ENCODE data around the gene APLP2.

APLP2 gene

GRCh38 chr11:130129922-130130321 lies 60.2 kb downstream of the APLP2 start:
- no peaks in the 10 kb centered on the region for H3K4me1 ChIP-seq (ENCODE audit: insufficient read depth, low read length)
- WGBS, result 95% methylated on average over 10 of the region's 11 CpGs
- H3K9ac ChIP-seq (ENCODE audit: low read depth, low read length), result no peak overlapping the region
- H3K36me3 ChIP-seq (ENCODE audit: insufficient read depth, low read length), result peaks cover 99% of the 10 kb centered on the region
- peaks cover 6% of the 10 kb centered on the region; the same call in 1 of the 2 replicates for H3K9me3 ChIP-seq (ENCODE audit: insufficient read depth, low read depth, low read length)
- H3K27ac ChIP-seq (ENCODE audit: low read depth, low read length), result no peak overlapping the region
- no peaks in the 10 kb centered on the region for H3K27me3 ChIP-seq (ENCODE audit: insufficient read depth, low read length)
- no peak overlapping the region for H3K4me3 ChIP-seq (ENCODE audit: low read length)

- H3K36me3 ChIP-seq (ENCODE audit: insufficient read depth, low read length), result peaks cover 99% of the 10 kb centered on the region
Observed at GRCh38 chr11:130131961-130132850, 62.5 kb downstream of the APLP2 start.

GRCh38 chr11:130133716-130134115 lies 64.0 kb downstream of the APLP2 start:
- Histone ChIP-seq H3K27ac (ENCODE audit: low read depth, low read length) (no peak overlapping the region), H3K4me1 (ENCODE audit: insufficient read depth, low read length) (no peaks in the 10 kb centered on the region)

More at GRCh38 chr11:130131961-130132850, 62.5 kb downstream of the APLP2 start:
- Histone ChIP-seq H3K27me3 (ENCODE audit: insufficient read depth, low read length) (no peaks in the 10 kb centered on the region), H3K4me1 (ENCODE audit: insufficient read depth, low read length) (no peaks in the 10 kb centered on the region), H3K9me3 (ENCODE audit: insufficient read depth, low read depth, low read length) (peaks cover 6% of the 10 kb centered on the region; the same call in 1 of the 2 replicates), H3K4me3 (ENCODE audit: low read length) (no peak overlapping the region), H3K9ac (ENCODE audit: low read depth, low read length) (no peak overlapping the region), H3K27ac (ENCODE audit: low read depth, low read length) (no peak overlapping the region)
- 85% methylated on average over 8 of the region's 9 CpGs for WGBS

GRCh38 chr11:130136107-130136506 lies 66.4 kb downstream of the APLP2 start:
- Histone ChIP-seq H3K27ac (ENCODE audit: low read depth, low read length) (no peak overlapping the region), H3K4me1 (ENCODE audit: insufficient read depth, low read length) (no peaks in the 10 kb centered on the region), H3K9me3 (ENCODE audit: insufficient read depth, low read depth, low read length) (peaks cover 6% of the 10 kb centered on the region; the same call in 1 of the 2 replicates), H3K36me3 (ENCODE audit: insufficient read depth, low read length) (peaks cover 95% of the 10 kb centered on the region), H3K4me3 (ENCODE audit: low read length) (no peak overlapping the region), H3K9ac (ENCODE audit: low read depth, low read length) (no peak overlapping the region; the same call in 1 of the 2 replicates), H3K27me3 (ENCODE audit: insufficient read depth, low read length) (no peaks in the 10 kb centered on the region)
- 94% methylated on average over 7 of the region's 7 CpGs for WGBS

More at GRCh38 chr11:130133716-130134115, 64.0 kb downstream of the APLP2 start:
- Histone ChIP-seq H3K9ac (ENCODE audit: low read depth, low read length) (no peak overlapping the region), H3K4me3 (ENCODE audit: low read length) (no peak overlapping the region), H3K36me3 (ENCODE audit: insufficient read depth, low read length) (peaks cover 97% of the 10 kb centered on the region), H3K9me3 (ENCODE audit: insufficient read depth, low read depth, low read length) (peaks cover 6% of the 10 kb centered on the region; the same call in 1 of the 2 replicates), H3K27me3 (ENCODE audit: insufficient read depth, low read length) (no peaks in the 10 kb centered on the region)
- WGBS, result 95% methylated on average over 8 of the region's 8 CpGs

- Histone ChIP-seq H3K9me3 (ENCODE audit: insufficient read depth, low read depth, low read length) (no peaks in the 10 kb centered on the region), H3K27ac (ENCODE audit: low read depth, low read length) (no peak overlapping the region), H3K9ac (ENCODE audit: low read depth, low read length) (no peak overlapping the region), H3K4me3 (ENCODE audit: low read length) (no peak overlapping the region), H3K36me3 (ENCODE audit: insufficient read depth, low read length) (peaks cover 95% of the 10 kb centered on the region), H3K4me1 (ENCODE audit: insufficient read depth, low read length) (no peaks in the 10 kb centered on the region), H3K27me3 (ENCODE audit: insufficient read depth, low read length) (no peaks in the 10 kb centered on the region)
- WGBS, result 94% methylated on average over 9 of the region's 9 CpGs
Observed at GRCh38 chr11:130137999-130138398, 68.3 kb downstream of the APLP2 start.

GRCh38 chr11:130139401-130139800 lies 69.7 kb downstream of the APLP2 start:
- Histone ChIP-seq H3K27ac (ENCODE audit: low read depth, low read length) (no peak overlapping the region), H3K4me1 (ENCODE audit: insufficient read depth, low read length) (no peaks in the 10 kb centered on the region), H3K9ac (ENCODE audit: low read depth, low read length) (no peak overlapping the region), H3K27me3 (ENCODE audit: insufficient read depth, low read length) (no peaks in the 10 kb centered on the region), H3K36me3 (ENCODE audit: insufficient read depth, low read length) (peaks cover 95% of the 10 kb centered on the region), H3K9me3 (ENCODE audit: insufficient read depth, low read depth, low read length) (no peaks in the 10 kb centered on the region), H3K4me3 (ENCODE audit: low read length) (no peak overlapping the region)
- WGBS, result 97% methylated on average over 13 of the region's 13 CpGs

GRCh38 chr11:130141561-130142341 lies 72.1 kb downstream of the APLP2 start:
- 95% methylated on average over 19 of the region's 19 CpGs for WGBS
- Histone ChIP-seq H3K9ac (ENCODE audit: low read depth, low read length) (no peak overlapping the region), H3K4me1 (ENCODE audit: insufficient read depth, low read length) (no peaks in the 10 kb centered on the region; the same call in 1 of the 2 replicates), H3K27ac (ENCODE audit: low read depth, low read length) (no peak overlapping the region), H3K27me3 (ENCODE audit: insufficient read depth, low read length) (no peaks in the 10 kb centered on the region), H3K9me3 (ENCODE audit: insufficient read depth, low read depth, low read length) (no peaks in the 10 kb centered on the region), H3K4me3 (ENCODE audit: low read length) (no peak overlapping the region), H3K36me3 (ENCODE audit: insufficient read depth, low read length) (peaks cover 84% of the 10 kb centered on the region)

- peaks cover 68% of the 10 kb centered on the region for H3K36me3 ChIP-seq (ENCODE audit: insufficient read depth, low read length)
- no peak overlapping the region for H3K4me3 ChIP-seq (ENCODE audit: low read length)
- H3K27ac ChIP-seq (ENCODE audit: low read depth, low read length), result no peak overlapping the region
- no peak overlapping the region for H3K9ac ChIP-seq (ENCODE audit: low read depth, low read length)
- no peaks in the 10 kb centered on the region; the same call in 1 of the 2 replicates for H3K4me1 ChIP-seq (ENCODE audit: insufficient read depth, low read length)
- 95% methylated on average over 10 of the region's 10 CpGs for WGBS
- no peaks in the 10 kb centered on the region for H3K27me3 ChIP-seq (ENCODE audit: insufficient read depth, low read length)
- H3K9me3 ChIP-seq (ENCODE audit: insufficient read depth, low read depth, low read length), result no peaks in the 10 kb centered on the region
Observed at GRCh38 chr11:130144141-130144540, 74.4 kb downstream of the APLP2 start.

GRCh38 chr11:130144861-130145281 lies 75.2 kb downstream of the APLP2 start:
- Histone ChIP-seq H3K4me3 (ENCODE audit: low read length) (no peak overlapping the region), H3K27ac (ENCODE audit: low read depth, low read length) (no peak overlapping the region), H3K27me3 (ENCODE audit: insufficient read depth, low read length) (no peaks in the 10 kb centered on the region), H3K4me1 (ENCODE audit: insufficient read depth, low read length) (no peaks in the 10 kb centered on the region; the same call in 1 of the 2 replicates), H3K9ac (ENCODE audit: low read depth, low read length) (no peak overlapping the region), H3K9me3 (ENCODE audit: insufficient read depth, low read depth, low read length) (no peaks in the 10 kb centered on the region), H3K36me3 (ENCODE audit: insufficient read depth, low read length) (peaks cover 60% of the 10 kb centered on the region)
- 96% methylated on average over 7 of the region's 7 CpGs for WGBS

GRCh38 chr11:130145311-130145812 lies 75.7 kb downstream of the APLP2 start:
- Histone ChIP-seq H3K9me3 (ENCODE audit: insufficient read depth, low read depth, low read length) (no peaks in the 10 kb centered on the region), H3K27me3 (ENCODE audit: insufficient read depth, low read length) (no peaks in the 10 kb centered on the region), H3K27ac (ENCODE audit: low read depth, low read length) (no peak overlapping the region), H3K4me1 (ENCODE audit: insufficient read depth, low read length) (no peaks in the 10 kb centered on the region; the same call in 1 of the 2 replicates), H3K36me3 (ENCODE audit: insufficient read depth, low read length) (peaks cover 55% of the 10 kb centered on the region), H3K9ac (ENCODE audit: low read depth, low read length) (no peak overlapping the region), H3K4me3 (ENCODE audit: low read length) (no peak overlapping the region)
- WGBS, result 93% methylated on average over 3 of the region's 3 CpGs

Data from HUES64 (cell line).